Spleen (tissue), 7 donors: ENCODE data around the gene TNFSF11.

Source experiments
- POLR2A ChIP-seq, 3 donors: fragments of 450-650 bp; IDR thresholded peaks; one replicate each; pipeline ENCODE4 v1.5.1; 2017; ENCODE audit warnings: antibody characterized with exemption in 3 of 3, mild to moderate bottlenecking in 1 of 3
- POLR2AphosphoS5 ChIP-seq, 3 donors: sonication (generic); formaldehyde crosslinking; IDR thresholded peaks; one replicate each; pipeline ENCODE4 v1.5.1; 2017; ENCODE audit warnings: antibody characterized with exemption in 3 of 3
- TF ChIP-seq, protein P1 (sequence below), 11 experiments: fragments of 200-600 bp in 7 of 11; fragments of 450-650 bp in 4 of 11; sonication (generic) in 4 of 11; IDR thresholded peaks in 8 of 11; conservative IDR thresholded peaks in 3 of 11; 1 replicate in 7 of 11; 2 replicates in 4 of 11; pipeline versions ENCODE4 v1.4.0 to v1.8.0; 2016 to 2021; ENCODE audit warnings: antibody characterized with exemption in 11 of 11, inconsistent platforms in 4 of 11, mild to moderate bottlenecking in 1 of 11
- donor health status: DM: no; HTN: no; CAD: no; lungs with moderate emphysema.
- donor health status: DM: no; HTN: no; CAD: no.
- donor health status: DM: no; HTN: no; CAD: no.

- TF ChIP-seq, protein P1, sequence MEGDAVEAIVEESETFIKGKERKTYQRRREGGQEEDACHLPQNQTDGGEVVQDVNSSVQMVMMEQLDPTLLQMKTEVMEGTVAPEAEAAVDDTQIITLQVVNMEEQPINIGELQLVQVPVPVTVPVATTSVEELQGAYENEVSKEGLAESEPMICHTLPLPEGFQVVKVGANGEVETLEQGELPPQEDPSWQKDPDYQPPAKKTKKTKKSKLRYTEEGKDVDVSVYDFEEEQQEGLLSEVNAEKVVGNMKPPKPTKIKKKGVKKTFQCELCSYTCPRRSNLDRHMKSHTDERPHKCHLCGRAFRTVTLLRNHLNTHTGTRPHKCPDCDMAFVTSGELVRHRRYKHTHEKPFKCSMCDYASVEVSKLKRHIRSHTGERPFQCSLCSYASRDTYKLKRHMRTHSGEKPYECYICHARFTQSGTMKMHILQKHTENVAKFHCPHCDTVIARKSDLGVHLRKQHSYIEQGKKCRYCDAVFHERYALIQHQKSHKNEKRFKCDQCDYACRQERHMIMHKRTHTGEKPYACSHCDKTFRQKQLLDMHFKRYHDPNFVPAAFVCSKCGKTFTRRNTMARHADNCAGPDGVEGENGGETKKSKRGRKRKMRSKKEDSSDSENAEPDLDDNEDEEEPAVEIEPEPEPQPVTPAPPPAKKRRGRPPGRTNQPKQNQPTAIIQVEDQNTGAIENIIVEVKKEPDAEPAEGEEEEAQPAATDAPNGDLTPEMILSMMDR (IDR thresholded peaks at IDR 0.05 in 8 of 11, conservative IDR thresholded peaks at IDR 0.05 in 3 of 11), result no peak
- no peak for TF ChIP-seq POLR2A (IDR thresholded peaks at IDR 0.05)
- TF ChIP-seq POLR2AphosphoS5 (IDR thresholded peaks at IDR 0.05), result no peak
Observed at GRCh38 chr13:42633495-42633894, 59.5 kb downstream of the TNFSF11 start.
